ENCODE results near the gene CTNNA3. TPM values are rescaled to one million over a fixed set of nuclear protein-coding genes. Genes with fewer than 3 reads are reported as not detected.

The CTNNA3 gene
- total and polyA plus RNA-seq, 2 of the 4 experiments (the other 2 are of a cell fraction), result 0.19 to 0.90 TPM

- POLR2A ChIA-PET (ENCODE audit: unreplicated experiment), result no interaction called here
- Histone ChIP-seq H3K36me3 (ENCODE audit: control insufficient read depth, insufficient read depth, low read length) (no peaks in the 10 kb centered on the region), H2BK120ac (ENCODE audit: low read depth, low read length) (no peak overlapping the region), H3K14ac (replicated peaks; ENCODE audit: low read depth, low read length) (no peak overlapping the region), H3K9ac (ENCODE audit: low read depth, low read length) (no peak overlapping the region), H4K91ac (ENCODE audit: insufficient read depth, low read depth, low read length) (no peak overlapping the region), H4K5ac (ENCODE audit: low read depth, low read length) (no peak overlapping the region), H3K23ac (ENCODE audit: low read depth, low read length) (no peak overlapping the region), H2BK20ac (ENCODE audit: low read depth, low read length) (no peak overlapping the region), H3K4me1 (ENCODE audit: control insufficient read depth, insufficient read depth, low read length) (no peaks in the 10 kb centered on the region), H3K4me3 (ENCODE audit: insufficient read depth, low read depth, low read length) (no peak overlapping the region), H4K8ac (ENCODE audit: low read depth in 2 of 2, low read length in 2 of 2) (no peak overlapping the region), H2AK5ac (ENCODE audit: low read depth, low read length) (no peak overlapping the region), H3K56ac (ENCODE audit: extremely low read depth, insufficient read depth, low read length) (no peak overlapping the region), H3K27me3 (ENCODE audit: control insufficient read depth, insufficient read depth, low read length) (no peaks in the 10 kb centered on the region), H4K20me1 (ENCODE audit: insufficient read depth, low read length) (no peaks in the 10 kb centered on the region), H2BK15ac (ENCODE audit: low read depth, low read length) (no peak overlapping the region), H2AK9ac (replicated peaks; ENCODE audit: low read depth, low read length, poor library complexity) (no peak overlapping the region), H3K18ac (ENCODE audit: low read depth, low read length) (no peak overlapping the region), H3K79me1 (ENCODE audit: low read depth in 1 of 2, low read length in 2 of 2) (no peaks in the 10 kb centered on the region), H3K27ac (ENCODE audit: insufficient read depth, low read length) (no peak overlapping the region), H3K9me1 (ENCODE audit: insufficient read depth, low read length) (no peaks in the 10 kb centered on the region), H3K4ac (ENCODE audit: low read depth, low read length) (no peak overlapping the region), H2AFZ (replicated peaks; ENCODE audit: low read length, poor library complexity) (no peak overlapping the region), H3K9me3 (ENCODE audit: control insufficient read depth, insufficient read depth, low read length) (peaks cover 2% of the 10 kb centered on the region; the same call in 1 of the 2 replicates), H3K4me2 (ENCODE audit: low read depth, low read length) (no peak overlapping the region), H2BK5ac (ENCODE audit: low read depth, low read length, poor library complexity, severe bottlenecking) (no peak overlapping the region)
- dilution Hi-C loops (cut with HindIII; ENCODE audit: low sequenced_read_pairs, unreplicated experiment), result no loop called here
- CTCF ChIA-PET, result no interaction called here
- ATAC-seq (ENCODE audit: low read depth), result no peak
- intact Hi-C loops (cut with micrococcal nuclease), result no loop called here
- BruUV-seq (replicated peaks), result no TSS peak
- TF ChIP-seq FOS (IDR thresholded peaks at IDR 0.05; ENCODE audit: low read depth, low read length) (no peak), BHLHE40 (IDR thresholded peaks at IDR 0.05; ENCODE audit: low read depth, low read length) (no peak), CHD1 (IDR thresholded peaks at IDR 0.05; ENCODE audit: low read depth, low read length) (no peak), RCOR1 (IDR thresholded peaks at IDR 0.05; ENCODE audit: insufficient replicate concordance, low read length) (no peak), MXI1 (IDR thresholded peaks at IDR 0.05; ENCODE audit: borderline replicate concordance, low read depth, low read length) (no peak), MAZ (IDR thresholded peaks at IDR 0.05; ENCODE audit: borderline replicate concordance, low read depth, low read length) (no peak), POLR2A (IDR thresholded peaks at IDR 0.05; ENCODE audit: low read depth, low read length) (no peak), CTCF (conservative IDR thresholded peaks at IDR 0.05; ENCODE audit: low read depth, low read length) (no peak), RFX5 (IDR thresholded peaks at IDR 0.05; ENCODE audit: low read depth, low read length) (no peak), MAFK (IDR thresholded peaks at IDR 0.05; ENCODE audit: low read depth, low read length) (no peak), RAD21 (IDR thresholded peaks at IDR 0.05; ENCODE audit: low read length) (no peak), NFE2L2 (IDR thresholded peaks at IDR 0.05; ENCODE audit: low read depth, low read length) (no peak), CEBPB (IDR thresholded peaks at IDR 0.05; ENCODE audit: low read depth, low read length) (no peak)
- DNase-seq, result no peak
- in situ Hi-C loops (cut with MboI; ENCODE audit: low sequenced_read_pairs), result no loop called here
- WGBS, 2 experiments (ENCODE audit: extremely low coverage in 2 of 2, insufficient read length in 1 of 2), result no CpG with 5 or more reads among the region's 1 CpG
Measured at GRCh38 chr10:66349726-66350125, 1346.3 kb downstream of the CTNNA3 start.
